A549 (cell line): ENCODE measurements around the gene PODN. TPM values are rescaled to one million over a fixed set of nuclear protein-coding genes. Genes with fewer than 3 reads are reported as not detected.

ENCODE experiments used
- ATAC-seq, 2 experiments: fragments of 200-7000 bp in 1 of 2; fragments of >200 bp in 1 of 2; cut with Nextera tagmentation in 1 of 2; cut with Tn5 transposase in 1 of 2; 3 replicates each; pipeline versions ENCODE4 v1.8.0 to v1.9.1; 2018 to 2020; ENCODE audit warnings: mild to moderate bottlenecking in 1 of 2, moderate library complexity in 1 of 2
- CTCF ChIA-PET: fragments of 300-600 bp; sonication (Branson Sonifier 250); formaldehyde crosslinking; extraction: SDS; loops from one replicate; lab custom pipeline; 2021; ENCODE audit warnings: antibody characterized with exemption, inconsistent platforms; lab: Yijun Ruan, JAX
- POLR2A ChIA-PET: fragments of 350-600 bp; formaldehyde crosslinking; extraction: SDS; loops from one replicate; lab custom pipeline; 2021; ENCODE audit warnings: antibody characterized with exemption, inconsistent platforms; lab: Yijun Ruan, JAX
- DNase-seq, 2 experiments: peaks; one replicate each; pipeline versions ENCODE4 v3.0.0 to v3.0.0-alpha.2; 2011 to 2016; ENCODE audit warnings: low read depth in 1 of 2, low spot score in 1 of 2
- FAIRE-seq: peaks from 2 replicates; lab custom pipeline; 2011; peaks lifted over from hg19 to GRCh38; lab: Jason Lieb, UNC
- H3K27ac ChIP-seq, 2 experiments: fragments of >200 bp; sonication (Bioruptor Twin); formaldehyde crosslinking; 3 replicates each; pipeline ENCODE4 v1.5.1; 2016 to 2017
- H3K4me1 ChIP-seq: fragments of >200 bp; sonication (Bioruptor Twin); formaldehyde crosslinking; 3 replicates; pipeline ENCODE4 v1.6.1; 2016
- H3K4me2 ChIP-seq: fragments of >200 bp; sonication (Bioruptor Twin); formaldehyde crosslinking; 3 replicates; pipeline ENCODE4 v1.6.1; 2016
- H3K4me3 ChIP-seq: fragments of >200 bp; sonication (Bioruptor Twin); formaldehyde crosslinking; 3 replicates; pipeline ENCODE4 v1.5.1; 2016
- H3K9me3 ChIP-seq: fragments of >200 bp; sonication (Bioruptor Twin); formaldehyde crosslinking; 3 replicates; pipeline ENCODE4 v1.6.1; 2016
- CEBPB ChIP-seq, 2 experiments: fragments of >200 bp in 1 of 2; sonication (Bioruptor Twin) in 1 of 2; formaldehyde crosslinking in 1 of 2; IDR thresholded peaks; 2 replicates each; pipeline ENCODE4 v1.6.1; 2012 to 2016
- CHD4 ChIP-seq: fragments of 200-600 bp; sonication (generic); IDR thresholded peaks from 2 replicates; pipeline ENCODE4 v1.6.1; 2016; ENCODE audit warnings: antibody characterized with exemption, mild to moderate bottlenecking, borderline replicate concordance
- EHF ChIP-seq: fragments of 250-450 bp; sonication (Bioruptor Pico); IDR thresholded peaks from 2 replicates; pipeline ENCODE4 v1.5.0; 2020; ENCODE audit warnings: mild to moderate bottlenecking
- EP300 ChIP-seq, 2 experiments: fragments of >200 bp; sonication (Bioruptor Twin); formaldehyde crosslinking; IDR thresholded peaks; 2 replicates in 1 of 2; 3 replicates in 1 of 2; pipeline ENCODE4 v1.6.1; 2016 to 2017
- FOSL2 ChIP-seq, 2 experiments: fragments of 450-650 bp in 1 of 2; fragments of >200 bp in 1 of 2; sonication (Bioruptor Twin) in 1 of 2; formaldehyde crosslinking; IDR thresholded peaks; 2 replicates each; pipeline versions ENCODE4 v1.5.0 to v1.6.1; 2016 to 2020; ENCODE audit warnings: mild to moderate bottlenecking in 1 of 2, moderate library complexity in 1 of 2
- GATA3 ChIP-seq: IDR thresholded peaks from 2 replicates; pipeline ENCODE4 v1.6.1; 2012; ENCODE audit warnings: borderline replicate concordance
- HEYL ChIP-seq: fragments of 250-450 bp; sonication (Bioruptor Pico); IDR thresholded peaks from 2 replicates; pipeline ENCODE4 v1.8.0; 2021; ENCODE audit warnings: mild to moderate bottlenecking, moderate library complexity
- HOXB13 ChIP-seq: fragments of 250-450 bp; sonication (Bioruptor Pico); IDR thresholded peaks from 2 replicates; pipeline ENCODE4 v1.5.0; 2020; ENCODE audit warnings: low read depth, mild to moderate bottlenecking, moderate library complexity
- HOXB5 ChIP-seq: fragments of 250-450 bp; sonication (Bioruptor Pico); IDR thresholded peaks from 2 replicates; pipeline ENCODE4 v1.5.0; 2020; ENCODE audit warnings: mild to moderate bottlenecking, moderate library complexity
- MAFK ChIP-seq: fragments of 450-650 bp; IDR thresholded peaks from 2 replicates; pipeline ENCODE4 v1.6.1; 2014; ENCODE audit not compliant: partially characterized antibody
- PHF8 ChIP-seq: fragments of 200-600 bp; sonication (generic); IDR thresholded peaks from 2 replicates; pipeline ENCODE4 v1.6.1; 2016; ENCODE audit warnings: low read depth, mild to moderate bottlenecking, antibody characterized with exemption, moderate library complexity, borderline replicate concordance
- POLR2AphosphoS2 ChIP-seq: conservative IDR thresholded peaks from 2 replicates; pipeline ENCODE4 v1.6.1; 2012; ENCODE audit warnings: low read length, improper control_type of control experiment, inconsistent platforms
- RARB ChIP-seq: fragments of 250-450 bp; sonication (Bioruptor Pico); IDR thresholded peaks from 2 replicates; pipeline ENCODE4 v1.8.0; 2021; ENCODE audit warnings: mild to moderate bottlenecking, moderate library complexity
- RCOR1 ChIP-seq: fragments of 150-350 bp; IDR thresholded peaks from 2 replicates; pipeline ENCODE4 v1.6.1; 2014; ENCODE audit warnings: antibody characterized with exemption, low read length, low read depth
- TP53 ChIP-seq: fragments of 250-450 bp; sonication (Bioruptor Pico); IDR thresholded peaks from 2 replicates; pipeline ENCODE4 v1.5.0; 2021; ENCODE audit warnings: mild to moderate bottlenecking, moderate library complexity
- ZC3H11A ChIP-seq: fragments of 450-650 bp; IDR thresholded peaks from 2 replicates; pipeline ENCODE4 v1.6.1; 2014; ENCODE audit warnings: antibody characterized with exemption, mild to moderate bottlenecking
- ZNF302 ChIP-seq: fragments of 250-450 bp; sonication (Bioruptor Pico); IDR thresholded peaks from 2 replicates; pipeline ENCODE4 v1.9.0; 2021; ENCODE audit warnings: inconsistent platforms, mild to moderate bottlenecking, moderate library complexity
- ZSCAN20 ChIP-seq: fragments of 250-450 bp; sonication (Bioruptor Pico); IDR thresholded peaks from 2 replicates; pipeline ENCODE4 v1.8.0; 2022; ENCODE audit warnings: mild to moderate bottlenecking, moderate library complexity
- WGBS: methylation state at CpG from one replicate; pipeline ENCODE4 v1.1.6; 2017; ENCODE audit errors: missing lambda C conversion rate; 5-methylcytosine and 5-hydroxymethylcytosine counted together
- polyA plus RNA-seq, 4 experiments: library from polyadenylated mRNA; depleted of rRNA in 3 of 4; stranded (reverse); fragments of >200 nt; fragmentation: RNase III in 1 of 4; extraction: RNeasy Plus Mini Kit Qiagen cat#74134 plus additional on column Dnase treatment in 1 of 4; gene quantifications; 2 replicates in 3 of 4; 3 replicates in 1 of 4; pipeline ENCODE4 v1.2.3, GENCODE V29; 2011 to 2017
- TF ChIP-seq, protein P1 (sequence below): fragments of >200 bp; sonication (Bioruptor Twin); formaldehyde crosslinking; IDR thresholded peaks from 3 replicates; pipeline ENCODE4 v1.6.1; 2016

Gene PODN
- polyA plus RNA-seq, 2 of the 4 experiments (the other 2 are of a cell fraction) = 0.05 TPM; not detected in 1

- no peaks in the 10 kb centered on the region for H3K9me3 ChIP-seq
- ATAC-seq (no peak), FAIRE-seq (no peak), DNase-seq (no peak)
- POLR2A ChIA-PET = no interaction called here
- 92% methylated on average over 13 of the region's 13 CpGs for WGBS
- TF ChIP-seq MAFK (no peak), ZC3H11A (no peak), TP53 (CRISPR knock-in tag) (no peak), RARB (CRISPR knock-in tag) (no peak), HEYL (CRISPR knock-in tag) (no peak), CEBPB (IDR thresholded peaks at IDR 0.05) (no peak), ZSCAN20 (CRISPR knock-in tag) (no peak), EHF (CRISPR knock-in tag) (no peak), GATA3 (no peak), ZNF302 (CRISPR knock-in tag) (no peak), EP300 (IDR thresholded peaks at IDR 0.05) (no peak), POLR2AphosphoS2 (no peak), FOSL2 (IDR thresholded peaks at IDR 0.05) (no peak), FOSL2 (CRISPR knock-in tag; IDR thresholded peaks at IDR 0.05) (no peak), CHD4 (no peak)
- TF ChIP-seq, all 56 proteins: peak for 0
- no peaks in the 10 kb centered on the region for H3K4me1 ChIP-seq
- H3K4me3 ChIP-seq = no peak overlapping the region
- H3K27ac ChIP-seq = no peak overlapping the region
- H3K4me2 ChIP-seq = no peak overlapping the region
- CTCF ChIA-PET = interaction anchor here (1.1 to 1.8 kb wide), 2 partner anchors 12 to 19 kb away, joined by 4 read pairs; no protein-coding TSS in a partner anchor
Measured at GRCh38 chr1:53066891-53067738, 5.1 kb downstream of the PODN start.

- H3K9me3 ChIP-seq = no peaks in the 10 kb centered on the region
- POLR2A ChIA-PET = no interaction called here
- ATAC-seq = no peak
- TF ChIP-seq PHF8 (no peak), HOXB5 (CRISPR knock-in tag) (no peak), ZSCAN20 (CRISPR knock-in tag) (no peak)
- TF ChIP-seq, all 56 proteins: peak for 0
- FAIRE-seq (no peak), DNase-seq (no peak)
- Histone ChIP-seq H3K4me1 (no peaks in the 10 kb centered on the region), H3K4me3 (no peak overlapping the region), H3K4me2 (no peak overlapping the region), H3K27ac (no peak overlapping the region)
- CTCF ChIA-PET = interaction anchor here (1.1 kb wide), 1 partner anchor 20 kb away, joined by 4 read pairs; no protein-coding TSS in a partner anchor
- 81% methylated on average over 2 of the region's 2 CpGs for WGBS
Measured at GRCh38 chr1:53067886-53068285, 5.9 kb downstream of the PODN start.

DNA sequence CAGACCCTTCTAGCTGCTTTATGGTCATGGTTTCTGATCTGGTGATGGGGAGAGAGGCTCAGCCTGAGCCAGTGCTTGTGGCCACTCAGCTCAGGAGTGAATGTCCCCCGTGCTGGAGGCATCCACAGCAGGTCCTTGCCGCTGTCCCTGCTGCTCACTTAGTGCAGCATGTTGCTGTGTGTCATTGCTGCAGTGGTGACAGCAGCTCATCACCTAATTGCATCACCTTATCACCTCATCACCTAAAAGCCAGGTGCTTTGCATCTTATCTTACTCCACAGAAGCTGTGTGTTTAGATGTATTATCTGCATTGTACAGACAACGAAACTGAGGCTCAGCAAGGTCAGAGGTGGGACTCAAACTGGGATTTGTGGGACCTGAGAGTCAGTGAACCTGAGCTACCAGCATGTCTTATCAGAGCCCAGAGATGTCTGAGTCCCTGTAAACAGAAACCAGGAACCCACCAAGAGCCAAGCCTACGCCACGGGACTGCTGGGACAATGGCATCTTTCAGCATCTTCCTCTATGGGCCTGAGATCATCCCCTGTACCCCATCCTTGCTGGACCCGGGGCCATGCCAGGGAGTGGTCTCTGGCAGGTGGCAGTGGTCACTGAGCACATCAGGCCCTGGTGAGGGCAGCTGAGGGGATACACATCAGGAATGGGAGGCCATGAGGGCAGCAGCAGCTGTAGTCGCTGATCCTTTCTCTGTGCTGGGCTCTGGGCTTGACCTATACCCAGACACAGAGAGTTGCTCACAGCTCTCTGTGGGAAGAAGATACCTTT, 6.5 kb downstream of the PODN start:
- ChIA-PET CTCF (no interaction called here), POLR2A (no interaction called here)
- no peak for ATAC-seq
- no peak for TF ChIP-seq RCOR1
- TF ChIP-seq, protein P1, sequence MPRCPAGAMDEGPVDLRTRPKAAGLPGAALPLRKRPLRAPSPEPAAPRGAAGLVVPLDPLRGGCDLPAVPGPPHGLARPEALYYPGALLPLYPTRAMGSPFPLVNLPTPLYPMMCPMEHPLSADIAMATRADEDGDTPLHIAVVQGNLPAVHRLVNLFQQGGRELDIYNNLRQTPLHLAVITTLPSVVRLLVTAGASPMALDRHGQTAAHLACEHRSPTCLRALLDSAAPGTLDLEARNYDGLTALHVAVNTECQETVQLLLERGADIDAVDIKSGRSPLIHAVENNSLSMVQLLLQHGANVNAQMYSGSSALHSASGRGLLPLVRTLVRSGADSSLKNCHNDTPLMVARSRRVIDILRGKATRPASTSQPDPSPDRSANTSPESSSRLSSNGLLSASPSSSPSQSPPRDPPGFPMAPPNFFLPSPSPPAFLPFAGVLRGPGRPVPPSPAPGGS = no peak
- TF ChIP-seq HOXB13 (CRISPR knock-in tag) = no peak
- TF ChIP-seq FOSL2 (IDR thresholded peaks at IDR 0.05) = no peak
- TF ChIP-seq FOSL2 (CRISPR knock-in tag; IDR thresholded peaks at IDR 0.05) = no peak
- Histone ChIP-seq H3K27ac (no peak overlapping the region), H3K4me2 (no peak overlapping the region), H3K4me3 (no peak overlapping the region), H3K9me3 (no peaks in the 10 kb centered on the region), H3K4me1 (no peaks in the 10 kb centered on the region)
- DNase-seq = no peak
- 83% methylated on average over 6 of the region's 7 CpGs for WGBS
- FAIRE-seq = no peak
